Measurements from ENCODE around the gene BLOC1S1.

Gene BLOC1S1

DNA sequence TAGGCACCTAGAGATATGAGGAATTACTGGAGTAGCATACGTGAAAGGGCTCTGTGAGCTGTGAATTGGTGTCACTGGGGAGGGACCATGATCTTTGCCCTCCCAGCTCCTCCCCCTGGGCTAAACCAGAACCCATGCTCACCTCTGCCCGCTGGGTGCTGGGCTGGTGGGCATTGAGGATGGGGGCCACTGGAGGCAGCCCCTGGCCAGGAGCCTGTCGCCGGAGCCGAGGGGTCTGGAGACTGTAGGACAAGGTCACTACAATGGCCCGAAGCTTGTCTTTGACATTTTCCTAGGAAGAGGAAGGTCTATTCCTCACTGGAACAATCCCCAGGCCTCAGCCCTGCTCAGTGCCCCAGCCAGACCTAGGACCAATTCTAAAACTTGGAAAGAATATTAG, 19.7 kb upstream of the BLOC1S1 start:
- H3K4me3 ChIP-seq (ENCODE audit: low read depth, low read length) = no peak overlapping the region
- DNase-seq = no peak
- H3K36me3 ChIP-seq = peaks cover 5% of the 10 kb centered on the region; the same call in 1 of the 2 replicates
- no peaks in the 10 kb centered on the region for H3K27me3 ChIP-seq (ENCODE audit: insufficient read depth, low read depth, severe bottlenecking)
- TF ChIP-seq, protein P1, sequence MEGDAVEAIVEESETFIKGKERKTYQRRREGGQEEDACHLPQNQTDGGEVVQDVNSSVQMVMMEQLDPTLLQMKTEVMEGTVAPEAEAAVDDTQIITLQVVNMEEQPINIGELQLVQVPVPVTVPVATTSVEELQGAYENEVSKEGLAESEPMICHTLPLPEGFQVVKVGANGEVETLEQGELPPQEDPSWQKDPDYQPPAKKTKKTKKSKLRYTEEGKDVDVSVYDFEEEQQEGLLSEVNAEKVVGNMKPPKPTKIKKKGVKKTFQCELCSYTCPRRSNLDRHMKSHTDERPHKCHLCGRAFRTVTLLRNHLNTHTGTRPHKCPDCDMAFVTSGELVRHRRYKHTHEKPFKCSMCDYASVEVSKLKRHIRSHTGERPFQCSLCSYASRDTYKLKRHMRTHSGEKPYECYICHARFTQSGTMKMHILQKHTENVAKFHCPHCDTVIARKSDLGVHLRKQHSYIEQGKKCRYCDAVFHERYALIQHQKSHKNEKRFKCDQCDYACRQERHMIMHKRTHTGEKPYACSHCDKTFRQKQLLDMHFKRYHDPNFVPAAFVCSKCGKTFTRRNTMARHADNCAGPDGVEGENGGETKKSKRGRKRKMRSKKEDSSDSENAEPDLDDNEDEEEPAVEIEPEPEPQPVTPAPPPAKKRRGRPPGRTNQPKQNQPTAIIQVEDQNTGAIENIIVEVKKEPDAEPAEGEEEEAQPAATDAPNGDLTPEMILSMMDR (IDR thresholded peaks at IDR 0.05; ENCODE audit: low read depth, low read length) = no peak
- no peaks in the 10 kb centered on the region for H3K9me3 ChIP-seq (ENCODE audit: severe bottlenecking)
- H3K27ac ChIP-seq = no peak overlapping the region

DNA sequence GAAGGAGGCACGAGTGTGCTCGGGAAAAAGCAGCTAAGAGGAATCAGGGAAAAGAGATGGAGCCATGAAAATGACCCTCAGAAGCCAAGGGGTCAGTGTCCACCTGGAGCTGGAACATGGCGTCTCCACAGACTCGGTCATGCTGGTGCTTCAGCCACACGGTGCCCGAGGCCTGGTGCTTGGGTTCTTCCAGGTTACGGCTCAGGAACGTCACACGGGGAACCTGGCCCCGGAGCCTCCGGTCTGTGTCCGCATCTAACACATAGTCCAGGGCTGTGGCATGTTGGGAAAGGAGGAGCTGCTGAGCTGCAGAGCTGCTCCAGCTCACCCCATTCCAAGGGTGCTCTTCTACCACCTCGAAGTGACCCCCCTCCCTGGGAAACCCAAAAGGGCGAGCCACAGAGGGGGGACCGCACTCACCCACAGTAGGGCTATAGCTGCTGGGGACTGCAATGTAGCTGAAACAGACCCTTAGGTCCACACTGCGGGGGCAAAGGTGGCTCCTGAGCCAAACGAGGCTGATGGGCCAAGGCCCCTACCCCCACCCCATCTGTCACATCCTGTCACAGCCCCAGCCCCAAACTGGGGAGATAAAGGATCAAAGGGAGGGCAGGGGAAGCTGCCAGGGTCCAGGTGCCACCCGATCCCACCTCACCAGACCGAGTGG, 18.9 kb upstream of the BLOC1S1 start:
- Histone ChIP-seq H3K4me3 (ENCODE audit: low read depth, low read length) (no peak overlapping the region), H3K36me3 (peaks cover 5% of the 10 kb centered on the region; the same call in 1 of the 2 replicates), H3K27ac (no peak overlapping the region), H3K9me3 (ENCODE audit: severe bottlenecking) (no peaks in the 10 kb centered on the region), H3K27me3 (ENCODE audit: insufficient read depth, low read depth, severe bottlenecking) (no peaks in the 10 kb centered on the region)
- TF ChIP-seq, protein P1 (IDR thresholded peaks at IDR 0.05; ENCODE audit: low read depth, low read length) = no peak
- DNase-seq = no peak

DNA sequence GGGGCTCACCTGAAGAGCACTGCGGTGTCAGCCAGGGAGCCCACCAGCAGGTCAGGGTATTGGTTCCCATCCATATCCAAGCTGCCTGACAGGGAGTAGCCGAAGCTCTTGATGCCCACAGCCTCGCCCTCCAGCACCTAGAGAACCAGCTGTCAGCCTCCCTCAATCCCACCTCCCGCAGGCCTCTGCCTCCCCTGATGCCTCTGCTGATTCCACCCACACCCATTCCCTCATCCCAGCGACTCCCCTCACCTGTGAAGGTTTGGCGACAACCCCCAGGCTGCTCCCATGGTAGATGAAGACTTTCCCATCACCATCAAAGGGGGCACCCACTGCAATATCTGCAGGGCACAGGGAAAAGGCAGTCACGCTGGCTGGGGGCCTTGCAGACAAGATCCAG, 18.2 kb upstream of the BLOC1S1 start:
- Histone ChIP-seq H3K36me3 (0 out of 2 replicates have a peak, but pooled peaks cover 3% of the 10 kb centered on the region), H3K9me3 (ENCODE audit: severe bottlenecking) (no peaks in the 10 kb centered on the region), H3K27ac (no peak overlapping the region), H3K27me3 (ENCODE audit: insufficient read depth, low read depth, severe bottlenecking) (no peaks in the 10 kb centered on the region), H3K4me3 (ENCODE audit: low read depth, low read length) (no peak overlapping the region)
- DNase-seq = no peak
- TF ChIP-seq, protein P1 (IDR thresholded peaks at IDR 0.05; ENCODE audit: low read depth, low read length) = no peak

DNA sequence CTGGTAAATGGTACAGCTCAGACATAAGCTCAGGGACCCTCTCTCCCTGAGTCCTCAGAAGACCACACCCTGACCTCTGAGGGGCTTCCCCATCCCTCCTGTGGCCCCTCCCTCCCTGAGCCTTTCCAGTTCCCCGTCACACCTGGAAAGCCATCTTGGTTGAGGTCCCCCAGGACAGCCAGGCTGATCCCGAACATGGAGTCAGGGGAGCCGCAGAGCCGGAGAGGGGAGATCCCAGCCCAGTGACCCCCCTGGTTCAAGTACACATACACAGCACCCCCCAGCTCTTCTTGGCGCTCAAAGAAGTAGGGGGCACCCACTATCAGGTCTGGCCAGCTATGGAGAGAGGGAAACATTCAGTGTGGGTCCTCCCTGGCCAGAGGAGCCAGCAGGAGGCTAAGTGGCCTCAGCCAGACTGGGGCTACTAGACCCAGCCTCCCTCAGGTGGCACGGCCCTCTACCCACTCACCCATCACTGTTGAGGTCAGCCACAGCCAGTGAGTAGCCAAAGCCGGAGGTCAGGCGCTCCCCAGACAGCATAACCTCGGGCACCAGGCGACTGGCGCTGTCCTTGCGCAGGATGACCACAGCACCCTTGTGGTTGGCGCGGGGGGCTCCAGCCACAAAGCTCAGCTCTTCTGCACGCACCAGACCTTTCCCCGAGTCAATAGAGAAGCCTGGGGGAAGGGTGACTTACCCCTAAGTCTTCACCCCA, 17.4 kb upstream of the BLOC1S1 start:
- H3K27ac ChIP-seq = no peak overlapping the region
- TF ChIP-seq, protein P1 (IDR thresholded peaks at IDR 0.05; ENCODE audit: low read depth, low read length) = no peak
- H3K36me3 ChIP-seq = 0 out of 2 replicates have a peak, but pooled peaks cover 3% of the 10 kb centered on the region
- H3K9me3 ChIP-seq (ENCODE audit: severe bottlenecking) = no peaks in the 10 kb centered on the region
- H3K27me3 ChIP-seq (ENCODE audit: insufficient read depth, low read depth, severe bottlenecking) = no peaks in the 10 kb centered on the region
- no peak overlapping the region for H3K4me3 ChIP-seq (ENCODE audit: low read depth, low read length)
- DNase-seq = no peak

DNA sequence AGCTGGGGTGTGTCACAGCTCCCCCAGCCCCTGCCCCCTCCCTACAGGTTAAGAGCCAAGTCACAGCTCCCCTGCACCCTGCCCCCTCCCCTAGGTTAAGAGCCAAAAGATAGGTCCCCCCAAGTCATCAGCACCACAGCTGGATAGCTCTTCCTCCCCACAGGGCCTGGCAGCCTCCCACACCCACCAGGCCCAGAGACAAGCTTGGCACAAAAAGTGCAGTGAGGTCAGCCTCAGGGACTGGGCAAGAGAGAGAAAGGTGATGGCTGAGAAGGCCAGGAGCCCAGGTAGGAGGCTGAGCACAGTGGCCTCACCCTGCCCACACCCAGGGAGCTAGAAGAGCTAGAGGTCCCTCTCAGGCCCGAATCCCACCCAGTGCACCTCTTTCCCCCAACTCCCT, 16.9 kb upstream of the BLOC1S1 start:
- TF ChIP-seq, protein P1 (IDR thresholded peaks at IDR 0.05; ENCODE audit: low read depth, low read length) = no peak
- H3K27me3 ChIP-seq (ENCODE audit: insufficient read depth, low read depth, severe bottlenecking) = no peaks in the 10 kb centered on the region
- no peak overlapping the region for H3K4me3 ChIP-seq (ENCODE audit: low read depth, low read length)
- H3K27ac ChIP-seq = no peak overlapping the region
- DNase-seq = no peak
- 0 out of 2 replicates have a peak, but pooled peaks cover 3% of the 10 kb centered on the region for H3K36me3 ChIP-seq
- no peaks in the 10 kb centered on the region for H3K9me3 ChIP-seq (ENCODE audit: severe bottlenecking)

Data from WERI-Rb-1 (cell line).